Colonic mucosa (tissue), 4 donors: Measurements from ENCODE around the gene PSD. TPM values are rescaled to one million over a fixed set of nuclear protein-coding genes. Genes with fewer than 3 reads are reported as not detected.
"Not testable (repeated sequence)": the region's sequence is repeated elsewhere in the genome, so short reads cannot be mapped to it uniquely, and the experiment has no call there.

Source experiments
- DNase-seq: peaks from one replicate; pipeline ENCODE4 v3.0.0-alpha.2; 2020
- H3K27ac ChIP-seq: fragments of 200-600 bp; one replicate; pipeline ENCODE4 v1.8.0; 2021
- H3K27me3 ChIP-seq: fragments of 200-600 bp; one replicate; pipeline ENCODE4 v1.8.0; 2021
- H3K36me3 ChIP-seq: fragments of 200-600 bp; one replicate; pipeline ENCODE4 v1.8.0; 2021
- H3K4me1 ChIP-seq: fragments of 200-600 bp; one replicate; pipeline ENCODE4 v1.8.0; 2021; ENCODE audit warnings: mild to moderate bottlenecking
- H3K4me3 ChIP-seq: fragments of 200-600 bp; one replicate; pipeline ENCODE4 v1.8.0; 2021
- H3K9ac ChIP-seq, 2 donors: one replicate each; pipeline ENCODE4 v1.7.0; 2013; ENCODE audit warnings: control low read depth in 2 of 2, low read depth in 2 of 2, low read length in 2 of 2
- H3K9me3 ChIP-seq: fragments of 200-600 bp; one replicate; pipeline ENCODE4 v1.8.0; 2021
- intact Hi-C: fragments of 100-400 bp; cut with DNase I; formaldehyde crosslinking; loops from one replicate; pipeline ENCODE4 v1.14.1; 2022
- total RNA-seq, 2 donors: library from RNA; stranded (reverse); fragmentation: NEBNext Ultra II Directional in 1 of 2; extraction: Animal tissue kit (Norgen Biotek cat#: 25700) in 1 of 2; gene quantifications; one replicate each; pipeline ENCODE4 v1.2.1, GENCODE V29; 2021
- TF ChIP-seq, protein P1 (sequence below): fragments of 200-600 bp; IDR thresholded peaks from one replicate; pipeline ENCODE4 v1.8.0; 2022; ENCODE audit warnings: antibody characterized with exemption, mild to moderate bottlenecking
- donor health status: healthy.
- donor health status: DM: no; HTN: no; CAD: no.
- donor health status: DM: no; HTN: no; CAD: no.

The PSD gene
- total RNA-seq, 2 donors from 2014 or later, result 4.2 to 22.5 TPM

DNA sequence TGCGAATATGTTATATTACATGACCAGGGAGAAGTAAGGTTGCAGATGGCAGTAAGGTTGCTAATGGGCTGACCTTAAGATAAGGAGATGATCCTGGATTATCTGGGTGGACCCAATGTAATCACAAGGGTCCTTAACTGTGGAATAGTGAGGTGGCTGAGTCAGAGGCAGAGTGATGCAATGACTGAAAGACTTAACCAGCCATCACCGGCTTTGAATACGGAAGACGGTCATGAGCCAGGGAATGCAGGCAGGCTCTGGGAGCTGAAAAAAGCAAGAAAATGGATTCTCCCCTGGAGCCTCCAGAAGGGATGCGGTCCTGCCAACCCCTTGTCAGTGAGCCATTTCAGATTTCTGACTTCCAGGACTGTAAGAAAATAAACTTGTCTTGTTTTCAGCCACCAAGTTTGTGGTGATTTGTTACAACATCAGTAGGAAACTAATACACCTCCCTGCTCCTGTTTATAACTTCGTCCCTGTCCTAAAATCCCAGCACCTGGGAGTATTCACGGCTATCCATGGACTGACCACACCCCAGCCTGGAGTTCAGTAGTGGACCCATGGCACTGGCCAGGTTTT lies 37.4 kb upstream of the PSD start:
- Histone ChIP-seq H3K4me1 (no peaks in the 10 kb centered on the region), H3K4me3 (no peak overlapping the region), H3K27ac (no peak overlapping the region), H3K36me3 (no peaks in the 10 kb centered on the region), H3K27me3 (no peaks in the 10 kb centered on the region), H3K9ac (no peak overlapping the region), H3K9me3 (no peaks in the 10 kb centered on the region)
- DNase-seq, result no peak
- intact Hi-C loops, result no loop called here
- TF ChIP-seq, protein P1, sequence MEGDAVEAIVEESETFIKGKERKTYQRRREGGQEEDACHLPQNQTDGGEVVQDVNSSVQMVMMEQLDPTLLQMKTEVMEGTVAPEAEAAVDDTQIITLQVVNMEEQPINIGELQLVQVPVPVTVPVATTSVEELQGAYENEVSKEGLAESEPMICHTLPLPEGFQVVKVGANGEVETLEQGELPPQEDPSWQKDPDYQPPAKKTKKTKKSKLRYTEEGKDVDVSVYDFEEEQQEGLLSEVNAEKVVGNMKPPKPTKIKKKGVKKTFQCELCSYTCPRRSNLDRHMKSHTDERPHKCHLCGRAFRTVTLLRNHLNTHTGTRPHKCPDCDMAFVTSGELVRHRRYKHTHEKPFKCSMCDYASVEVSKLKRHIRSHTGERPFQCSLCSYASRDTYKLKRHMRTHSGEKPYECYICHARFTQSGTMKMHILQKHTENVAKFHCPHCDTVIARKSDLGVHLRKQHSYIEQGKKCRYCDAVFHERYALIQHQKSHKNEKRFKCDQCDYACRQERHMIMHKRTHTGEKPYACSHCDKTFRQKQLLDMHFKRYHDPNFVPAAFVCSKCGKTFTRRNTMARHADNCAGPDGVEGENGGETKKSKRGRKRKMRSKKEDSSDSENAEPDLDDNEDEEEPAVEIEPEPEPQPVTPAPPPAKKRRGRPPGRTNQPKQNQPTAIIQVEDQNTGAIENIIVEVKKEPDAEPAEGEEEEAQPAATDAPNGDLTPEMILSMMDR, result no peak

DNA sequence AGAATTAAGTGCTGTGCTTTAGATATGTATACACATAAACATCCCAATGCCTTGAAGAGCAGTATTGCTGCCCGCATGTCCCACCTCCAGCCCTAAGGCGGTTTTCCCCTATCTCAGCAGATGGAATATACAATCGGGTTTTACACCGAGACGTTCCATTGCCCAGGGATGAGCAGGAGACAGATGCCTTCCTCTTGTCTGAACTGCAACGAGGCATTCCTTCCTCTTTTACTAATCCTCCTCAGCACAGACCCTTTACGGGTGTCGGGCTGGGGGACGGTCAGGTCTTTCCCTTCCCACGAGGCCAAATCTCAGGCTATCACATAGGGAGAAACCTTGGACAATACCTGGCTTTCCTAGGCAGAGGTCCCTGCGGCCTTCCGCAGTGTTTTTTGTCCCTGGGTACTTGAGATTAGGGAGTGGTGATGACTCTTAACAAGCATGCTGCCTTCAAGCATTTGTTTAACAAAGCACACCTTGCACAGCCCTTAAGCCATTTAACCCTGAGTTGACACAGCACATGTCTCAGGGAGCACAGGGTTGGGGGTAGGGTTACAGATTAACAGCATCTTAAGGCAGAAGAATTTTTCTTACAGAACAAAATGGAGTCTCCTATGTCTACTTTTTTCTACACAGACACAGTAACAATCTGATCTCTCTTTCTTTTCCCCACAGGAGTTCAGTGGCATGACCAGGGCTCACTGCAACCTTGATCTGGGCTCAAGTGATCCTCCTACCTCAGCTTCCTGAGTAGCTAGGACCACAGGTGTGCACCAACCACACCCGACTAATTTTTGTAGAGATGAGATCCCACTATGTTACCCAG lies 36.3 kb upstream of the PSD start:
- H3K9me3 ChIP-seq, H3K9ac ChIP-seq, H3K36me3 ChIP-seq, intact Hi-C loops, DNase-seq, H3K4me1 ChIP-seq, H3K27me3 ChIP-seq, H3K4me3 ChIP-seq, H3K27ac ChIP-seq: not testable (repeated sequence)

DNA sequence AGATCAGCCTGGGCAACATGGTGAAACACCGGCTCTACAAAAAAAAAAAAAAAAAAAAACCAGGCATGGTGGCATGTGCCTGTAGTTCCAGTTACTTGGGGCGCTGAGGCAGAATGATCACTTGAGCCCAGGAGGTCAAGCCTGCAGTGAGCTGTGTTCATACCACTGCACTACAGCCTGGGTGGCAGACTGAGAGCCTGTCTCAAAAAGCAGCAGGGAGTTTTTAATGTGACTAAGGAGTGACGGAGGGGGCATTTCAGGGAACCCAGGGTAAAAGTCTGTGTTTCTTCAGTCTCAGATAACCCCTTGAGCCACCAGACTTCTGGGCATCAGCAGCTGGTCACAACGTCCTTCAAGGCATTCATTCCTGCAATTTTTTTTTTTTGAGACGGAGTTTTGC lies 34.9 kb upstream of the PSD start:
- TF ChIP-seq, protein P1, result no peak
- no peak overlapping the region for H3K9ac ChIP-seq

GRCh38 chr10:102452672-102453340 lies 34.2 kb upstream of the PSD start:
- no peak for DNase-seq
- Histone ChIP-seq H3K36me3 (no peaks in the 10 kb centered on the region), H3K27me3 (no peaks in the 10 kb centered on the region), H3K4me1 (no peaks in the 10 kb centered on the region), H3K27ac (no peak overlapping the region), H3K9ac (no peak overlapping the region), H3K9me3 (no peaks in the 10 kb centered on the region), H3K4me3 (no peak overlapping the region)
- intact Hi-C loops, result no loop called here
- TF ChIP-seq, protein P1, result no peak

More for the DNA sequence above, 34.9 kb upstream of the PSD start:
- H3K4me3 ChIP-seq, result no peak overlapping the region
- intact Hi-C loops, result no loop called here
- no peaks in the 10 kb centered on the region for H3K27me3 ChIP-seq
- DNase-seq, result no peak
- H3K4me1 ChIP-seq, result no peaks in the 10 kb centered on the region
- peak overlapping the region; percentile 25 for H3K27ac ChIP-seq
- H3K36me3 ChIP-seq, result no peaks in the 10 kb centered on the region
- H3K9me3 ChIP-seq, result no peaks in the 10 kb centered on the region

DNA sequence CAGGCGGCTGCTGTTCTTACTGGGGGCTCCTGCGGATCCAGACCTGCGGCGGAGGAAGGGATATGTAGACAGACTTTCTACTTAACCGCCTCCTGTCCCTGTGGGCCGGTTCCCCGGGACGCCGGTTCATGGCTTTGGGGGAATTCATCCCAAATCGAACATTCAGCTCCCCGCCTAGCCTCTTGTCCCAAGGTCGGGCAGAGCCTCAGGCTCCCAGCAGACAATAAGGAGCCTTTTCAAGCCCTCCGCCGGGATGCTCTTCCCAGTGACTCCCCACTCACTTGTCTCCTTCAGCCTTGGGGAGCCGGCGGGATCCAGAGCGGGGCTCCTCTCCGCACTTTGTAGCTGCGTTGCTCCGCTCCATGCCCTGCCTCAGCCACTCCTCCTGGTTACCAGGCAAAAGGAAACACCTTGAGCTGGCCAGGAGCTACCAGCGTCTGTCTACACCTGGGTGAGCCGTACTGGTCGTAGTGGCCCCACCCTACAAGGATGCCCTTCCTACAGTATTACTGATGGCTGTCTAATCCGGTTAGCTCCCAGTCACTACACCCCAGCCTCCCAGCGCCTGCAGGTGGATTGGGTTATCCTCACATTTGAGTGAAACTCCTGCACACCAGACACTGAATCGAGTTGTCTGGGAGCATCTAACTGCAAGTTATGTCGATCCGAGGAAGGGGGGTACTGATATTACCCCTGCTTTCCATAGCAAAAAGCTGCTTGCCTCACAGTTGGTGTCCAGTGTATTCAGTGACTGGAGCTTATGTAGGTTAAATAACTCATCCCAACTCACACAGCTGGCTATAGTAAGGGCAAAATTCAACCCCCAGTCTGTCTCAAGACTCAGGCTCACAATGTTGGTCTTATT lies 32.8 kb upstream of the PSD start, which contains the start of gene C10orf95:
Gene C10orf95, minus strand, starts transcription at position 439 of the 865 bp plus-strand sequence. CDS start 450 bp downstream, outside the sequence.
- Histone ChIP-seq H3K36me3 (no peaks in the 10 kb centered on the region), H3K27ac (peak within 1 kb of the TSS; percentile 92), H3K9ac (peak within 1 kb of the TSS; percentile 73 to 91), H3K27me3 (no peaks in the 10 kb centered on the region), H3K4me1 (no peaks in the 10 kb centered on the region), H3K9me3 (no peaks in the 10 kb centered on the region), H3K4me3 (peak within 1 kb of the TSS; percentile 71)
- TF ChIP-seq, protein P1, result no peak
- DNase-seq, result peak; percentile 83
- intact Hi-C loops, result no loop called here
